Ovary (tissue), 9 donors: ENCODE results near the gene JDP2. TPM values are rescaled to one million over a fixed set of nuclear protein-coding genes. Genes with fewer than 3 reads are reported as not detected.

Source experiments
- DNase-seq, 5 donors: peaks; one replicate each; pipeline ENCODE4 v3.0.0-alpha.2; 2019 to 2020
- H3K27ac ChIP-seq, 2 donors: fragments of 200-600 bp; one replicate each; pipeline versions ENCODE4 v1.5.1 to v1.8.0; 2019 to 2022
- H3K27me3 ChIP-seq: fragments of 200-600 bp; one replicate; pipeline ENCODE4 v1.8.0; 2022
- H3K36me3 ChIP-seq: fragments of 200-600 bp; sonication (generic); one replicate; pipeline ENCODE4 v1.5.1; 2019
- H3K4me1 ChIP-seq: one replicate; pipeline ENCODE4 v1.8.1; 2013; ENCODE audit warnings: mild to moderate bottlenecking, moderate library complexity; ENCODE audit not compliant: insufficient read depth
- H3K4me3 ChIP-seq: fragments of 200-600 bp; sonication (generic); one replicate; pipeline ENCODE4 v1.5.1; 2017
- H3K9me3 ChIP-seq, 2 donors: fragments of 200-600 bp in 1 of 2; sonication (generic) in 1 of 2; one replicate each; pipeline versions ENCODE4 v1.5.1 to v1.8.1; 2013 to 2019; ENCODE audit warnings: mild to moderate bottlenecking in 1 of 2, moderate library complexity in 1 of 2
- CTCF ChIP-seq, 3 donors: fragments of 450-650 bp in 2 of 3; fragments of 200-600 bp in 1 of 3; IDR thresholded peaks; one replicate each; pipeline versions ENCODE4 v1.5.1 to v1.8.0; 2016 to 2022; ENCODE audit warnings: antibody characterized with exemption in 3 of 3, mild to moderate bottlenecking in 1 of 3
- EP300 ChIP-seq: sonication (generic); formaldehyde crosslinking; IDR thresholded peaks from one replicate; pipeline ENCODE4 v1.6.1; 2017; ENCODE audit warnings: antibody characterized with exemption
- POLR2A ChIP-seq: fragments of 450-650 bp; IDR thresholded peaks from one replicate; pipeline ENCODE4 v1.6.1; 2017; ENCODE audit warnings: antibody characterized with exemption, mild to moderate bottlenecking, moderate library complexity
- WGBS, 3 donors: extraction: QIAGEN DNeasy Blood & Tissue Kit in 1 of 3; methylation state at CpG; one replicate each; pipeline versions ENCODE4 v1.1.5 to v1.1.7; 2013 to 2017; 5-methylcytosine and 5-hydroxymethylcytosine counted together
- intact Hi-C, 4 donors: fragments of 100-400 bp; cut with DNase I; formaldehyde crosslinking; loops; one replicate each; pipeline versions ENCODE4 v1.11.0 to v1.15.1; 2022 to 2023
- polyA plus RNA-seq, 2 donors: library from polyadenylated mRNA; stranded (reverse); fragments of 200-250 nt in 1 of 2; fragments of 350-450 nt in 1 of 2; fragmentation: Illumina TruSeq in 1 of 2; extraction: RNeasy Lipid Tissue Mini Kit (QIAGEN cat#74804) in 1 of 2; gene quantifications; one replicate each; pipeline ENCODE4 v1.2.3, GENCODE V29; 2013 to 2014
- total RNA-seq, 7 donors: library from RNA; depleted of rRNA in 2 of 7; stranded (reverse); fragments of >200 nt in 2 of 7; fragmentation: NEBNext Ultra II Directional in 3 of 7; extraction: Animal tissue kit (Norgen Biotek cat#: 25700) in 3 of 7; gene quantifications; one replicate each; pipeline versions ENCODE4 v1.1.0 to v1.2.4, GENCODE V29; 2016 to 2023
- donor health status: DM: no; HTN: no; CAD: no; lungs with moderate emphysema.
- donor health status: DM: no; HTN: no; CAD: no.
- donor health status: Bipolar disorder and iron deficiency.
- donor health status: DM: yes; HTN: yes; CAD: no.
- donor health status: DM: no; HTN: no; CAD: no.
- donor health status: DM: yes; HTN: yes; CAD: no.

The JDP2 gene
- total and polyA plus RNA-seq, 9 donors: 16.2 to 89.9 (median 26.8) TPM

- Histone ChIP-seq H3K27ac (no peak overlapping the region), H3K36me3 (no peaks in the 10 kb centered on the region), H3K27me3 (no peaks in the 10 kb centered on the region), H3K9me3 (no peaks in the 10 kb centered on the region), H3K4me3 (no peak overlapping the region), H3K4me1 (no peaks in the 10 kb centered on the region)
- no peak for TF ChIP-seq CTCF (IDR thresholded peaks at IDR 0.05)
- no peak for TF ChIP-seq EP300
- TF ChIP-seq POLR2A: no peak
- intact Hi-C loops: no loop called here
- DNase-seq: no peak
- WGBS, 3 donors: 69 to 81% (median 78%) methylated on average over 2 of the region's 2 CpGs
These were observed 14.8 kb upstream of the JDP2 start for GRCh38 chr14:75413013-75413412.

GRCh38 chr14:75417674-75418073 lies 10.1 kb upstream of the JDP2 start:
- no peaks in the 10 kb centered on the region for H3K36me3 ChIP-seq
- no peaks in the 10 kb centered on the region for H3K27me3 ChIP-seq
- H3K4me3 ChIP-seq: no peak overlapping the region
- H3K9me3 ChIP-seq: no peaks in the 10 kb centered on the region
- no peak for DNase-seq
- 56 to 63% (median 63%) methylated on average over 1 of the region's 1 CpG for WGBS, 3 donors
- H3K27ac ChIP-seq: no peak overlapping the region
- TF ChIP-seq CTCF (IDR thresholded peaks at IDR 0.05): no peak
- no peak for TF ChIP-seq EP300
- TF ChIP-seq POLR2A: no peak
- no peaks in the 10 kb centered on the region for H3K4me1 ChIP-seq
- intact Hi-C loops: no loop called here

- no peak for TF ChIP-seq POLR2A
- TF ChIP-seq CTCF (IDR thresholded peaks at IDR 0.05): no peak
- no peak for TF ChIP-seq EP300
- Histone ChIP-seq H3K4me1 (no peaks in the 10 kb centered on the region), H3K36me3 (no peaks in the 10 kb centered on the region), H3K4me3 (no peak overlapping the region), H3K9me3 (no peaks in the 10 kb centered on the region), H3K27me3 (no peaks in the 10 kb centered on the region), H3K27ac (no peak overlapping the region)
- no peak for DNase-seq
- intact Hi-C loops: no loop called here
- 54 to 65% (median 59%) methylated on average over 16 of the region's 16 CpGs for WGBS, 3 donors
These were observed 8.7 kb upstream of the JDP2 start for GRCh38 chr14:75418850-75419768.

GRCh38 chr14:75422169-75422568 lies 5.7 kb upstream of the JDP2 start:
- WGBS, 3 donors: 84 to 85% (median 84%) methylated on average over 8 of the region's 8 CpGs
- intact Hi-C loops: loop anchor here in 1 of 4 donors (10.0 kb wide), 1 partner anchor 107 kb away; no protein-coding TSS in a partner anchor
- Histone ChIP-seq H3K27ac (no peak overlapping the region), H3K9me3 (no peaks in the 10 kb centered on the region), H3K36me3 (no peaks in the 10 kb centered on the region), H3K4me3 (no peak overlapping the region), H3K4me1 (peaks cover under 1% of the 10 kb centered on the region), H3K27me3 (no peaks in the 10 kb centered on the region)
- DNase-seq: no peak
- TF ChIP-seq EP300: no peak

GRCh38 chr14:75424496-75424895 lies 3.3 kb upstream of the JDP2 start:
- Histone ChIP-seq H3K27me3 (no peaks in the 10 kb centered on the region), H3K27ac (no peak overlapping the region), H3K36me3 (no peaks in the 10 kb centered on the region), H3K4me3 (no peak overlapping the region), H3K9me3 (no peaks in the 10 kb centered on the region), H3K4me1 (peaks cover 2% of the 10 kb centered on the region)
- TF ChIP-seq POLR2A (no peak), CTCF (IDR thresholded peaks at IDR 0.05) (no peak), EP300 (no peak)
- WGBS, 3 donors: 38 to 100% (median 98%) methylated on average over 1 of the region's 1 CpG
- no peak for DNase-seq
- intact Hi-C loops: loop anchor here in 1 of 4 donors (10.0 kb wide), 1 partner anchor 110 kb away; no protein-coding TSS in a partner anchor
